ENCODE data around the gene TMEM44.
A peak's percentile ranks its signal among the peaks of the same experiment; 100 is the strongest.
"Not testable (repeated sequence)": the region's sequence is repeated elsewhere in the genome, so short reads cannot be mapped to it uniquely, and the experiment has no call there.

TMEM44 gene

DNA sequence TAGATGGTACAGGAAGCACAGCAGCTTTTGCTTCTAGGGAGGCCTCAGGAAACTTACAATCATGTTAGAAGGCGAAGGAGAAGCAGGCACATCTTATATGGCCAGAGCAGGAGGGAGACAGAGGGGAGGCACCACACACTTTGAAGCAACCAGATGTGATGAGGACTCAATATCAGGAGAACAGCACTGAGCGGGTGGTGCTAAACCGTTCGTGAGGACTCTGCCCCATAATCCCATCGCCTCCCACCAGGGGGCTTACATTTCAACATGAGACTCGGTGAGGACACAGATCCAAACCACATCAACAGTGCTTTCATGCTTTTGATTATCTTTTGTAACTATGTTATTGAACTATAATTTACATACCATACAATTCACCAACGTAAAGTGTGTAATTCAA is 7.6 kb upstream of the TMEM44 start:
- DNase-seq = no peak

DNA sequence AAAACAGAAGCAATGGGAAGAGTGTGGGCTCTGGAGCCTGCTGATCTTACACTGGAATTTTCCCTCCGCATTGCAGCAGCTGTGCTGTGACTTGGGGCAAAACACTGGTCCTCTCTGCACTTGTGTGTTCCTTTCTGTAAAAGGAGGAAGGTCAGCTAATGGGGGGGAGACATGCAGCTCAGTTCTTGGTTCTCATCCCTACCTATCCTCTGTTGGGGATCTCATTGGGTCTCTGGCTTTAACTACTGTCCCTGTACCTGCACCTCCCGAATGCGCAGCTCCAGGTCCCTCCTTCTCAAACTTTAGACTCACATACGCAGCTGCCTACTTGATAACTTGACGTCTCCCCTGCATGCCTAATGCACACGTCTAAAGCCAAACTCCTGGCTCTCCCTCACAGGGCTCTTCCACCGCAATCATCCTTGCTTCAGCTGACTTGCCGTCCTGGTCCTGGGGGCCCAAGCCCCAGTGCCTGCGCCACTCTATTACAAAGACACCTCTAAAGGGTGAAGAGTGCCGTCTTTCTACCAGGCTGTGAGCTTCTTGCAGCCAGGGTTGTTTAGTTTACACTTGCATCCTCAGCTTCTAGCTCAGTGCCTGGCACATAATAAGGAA is 5.9 kb upstream of the TMEM44 start:
- no peak for DNase-seq

DNA sequence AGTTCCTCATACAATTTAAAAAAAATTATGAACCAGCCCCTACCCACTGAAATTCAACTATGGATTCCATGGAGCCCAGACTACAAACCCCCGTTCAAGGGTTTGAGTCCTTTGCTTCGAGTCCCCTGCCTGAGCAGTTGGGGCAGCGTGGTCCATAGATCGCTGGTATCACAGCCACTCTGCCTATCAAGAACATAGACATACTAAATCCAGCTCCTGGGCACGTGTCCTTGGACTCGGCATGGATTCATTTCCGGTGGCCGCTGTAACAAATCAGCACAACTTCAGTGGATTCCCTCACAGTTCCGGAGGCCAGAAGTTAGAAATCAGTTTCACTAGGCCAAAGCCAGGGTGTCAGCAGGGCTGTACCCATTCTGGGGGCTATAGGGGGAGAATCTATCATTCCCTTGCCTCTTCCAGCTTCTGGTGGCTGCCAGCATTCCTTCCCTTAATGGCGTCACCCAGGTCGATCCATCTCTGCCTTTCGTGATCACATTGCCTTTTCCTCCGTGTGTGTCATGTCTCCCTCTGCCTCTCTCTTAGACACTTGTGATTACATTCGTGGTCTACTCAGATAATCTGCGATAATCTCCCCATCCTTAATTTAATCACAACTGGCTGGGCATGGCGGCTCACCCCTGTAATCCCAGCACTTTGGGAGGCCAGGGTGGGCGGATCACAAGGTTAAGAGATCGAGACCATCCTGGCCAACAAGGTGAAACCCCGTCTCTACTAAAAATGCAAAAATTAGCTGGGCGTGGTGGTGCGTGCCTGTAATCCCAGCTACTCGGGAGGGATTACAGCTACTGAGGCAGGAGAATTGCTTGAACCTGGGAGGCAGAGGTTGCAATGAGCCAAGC is 4.6 kb upstream of the TMEM44 start:
- DNase-seq = no peak

DNA sequence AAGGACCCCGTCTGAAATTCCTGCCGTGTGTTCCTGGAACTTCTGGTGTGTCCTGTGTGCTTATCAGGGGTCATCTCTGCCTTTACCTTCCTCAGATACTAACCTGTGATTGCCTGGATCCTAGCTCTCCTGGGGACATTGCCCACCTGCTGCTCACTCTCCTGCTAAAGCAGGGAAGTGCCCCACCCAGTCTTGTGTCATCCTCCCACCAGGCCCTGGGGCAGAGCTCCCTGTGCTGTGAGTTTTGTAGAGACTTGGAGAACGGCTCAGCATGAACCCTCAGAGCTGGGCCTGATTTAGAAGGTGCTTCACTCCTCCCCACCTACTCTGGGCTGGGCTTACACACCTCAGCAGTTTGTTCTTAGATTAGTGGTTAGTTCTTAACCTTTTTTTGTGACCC is 3.8 kb upstream of the TMEM44 start:
- DNase-seq = no peak

DNA sequence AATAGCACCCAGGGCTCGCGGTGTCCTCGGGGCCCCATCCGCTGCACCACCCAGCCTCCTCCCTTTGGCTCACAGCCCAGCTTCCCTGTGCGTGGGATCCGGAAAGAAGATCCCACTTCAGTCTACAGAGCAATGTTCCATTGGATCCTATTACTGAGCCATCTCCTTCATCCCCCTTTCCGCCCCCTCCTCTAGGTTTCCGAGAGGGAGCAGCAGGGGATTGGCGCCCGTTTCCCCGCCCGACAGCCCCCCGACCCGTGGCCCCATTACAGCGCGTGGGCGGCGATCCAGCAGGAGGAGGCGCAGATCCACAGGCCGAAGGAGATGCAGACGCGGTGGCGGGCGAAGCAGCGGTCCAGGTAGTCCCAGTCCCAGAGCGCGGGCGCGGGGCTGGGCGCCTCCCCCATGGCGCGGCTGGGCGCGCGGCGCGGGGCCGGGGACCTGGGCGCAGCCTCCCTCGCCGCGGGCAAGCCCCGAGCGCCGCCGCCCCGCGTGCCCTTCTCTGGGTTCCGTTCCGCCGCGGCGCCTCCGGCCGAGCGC is 340 bp downstream of the TMEM44 start:
- peak; percentile 66 for DNase-seq

DNA sequence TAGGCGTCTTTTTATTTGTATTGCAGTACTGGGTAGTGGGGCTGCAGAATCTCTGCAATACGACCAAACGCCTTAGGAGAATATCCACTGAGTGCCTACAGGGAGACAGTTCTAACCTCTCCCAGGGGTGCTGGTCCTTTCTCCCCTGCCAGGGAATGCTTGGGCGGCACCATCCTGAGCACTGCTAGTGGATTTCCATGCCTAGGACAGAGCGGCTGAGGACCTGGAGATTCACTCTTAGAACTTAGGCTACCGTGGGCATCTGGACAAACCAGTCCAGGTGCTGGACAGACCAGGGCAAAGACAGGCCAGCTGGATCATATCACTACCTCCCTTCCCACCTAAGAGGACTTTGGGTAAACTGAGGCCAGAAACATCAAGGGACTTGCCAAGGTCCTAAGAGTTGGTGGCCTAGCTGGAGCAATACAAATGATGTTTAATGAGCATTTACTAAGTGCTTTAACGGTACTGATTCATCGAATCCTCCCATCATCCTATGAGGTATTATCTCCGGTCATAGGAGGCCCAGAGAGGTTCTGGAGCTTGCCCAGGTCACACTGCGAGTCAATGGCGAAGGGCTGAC is 902 bp downstream of the TMEM44 start:
- DNase-seq = no peak

DNA sequence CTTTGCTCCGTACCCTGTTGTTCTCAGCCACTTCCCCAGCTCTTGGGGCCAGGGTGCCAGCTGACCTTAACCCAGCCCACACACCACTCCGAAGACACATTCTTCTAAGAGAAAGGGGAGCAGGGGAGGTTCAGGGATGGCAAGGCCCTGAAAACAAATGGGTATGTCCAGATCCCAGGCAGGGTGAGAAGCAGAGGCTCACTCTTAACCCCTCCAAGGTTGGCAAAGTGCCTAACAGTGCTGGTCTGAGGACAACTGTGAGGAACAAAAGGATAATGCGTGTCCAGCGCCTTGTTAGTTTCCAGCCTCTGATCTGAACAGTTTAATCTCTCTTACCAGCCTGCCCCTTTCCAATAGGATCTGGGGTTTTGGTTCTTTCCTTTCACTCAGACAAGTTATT is 1.5 kb downstream of the TMEM44 start:
- DNase-seq = no peak

DNA sequence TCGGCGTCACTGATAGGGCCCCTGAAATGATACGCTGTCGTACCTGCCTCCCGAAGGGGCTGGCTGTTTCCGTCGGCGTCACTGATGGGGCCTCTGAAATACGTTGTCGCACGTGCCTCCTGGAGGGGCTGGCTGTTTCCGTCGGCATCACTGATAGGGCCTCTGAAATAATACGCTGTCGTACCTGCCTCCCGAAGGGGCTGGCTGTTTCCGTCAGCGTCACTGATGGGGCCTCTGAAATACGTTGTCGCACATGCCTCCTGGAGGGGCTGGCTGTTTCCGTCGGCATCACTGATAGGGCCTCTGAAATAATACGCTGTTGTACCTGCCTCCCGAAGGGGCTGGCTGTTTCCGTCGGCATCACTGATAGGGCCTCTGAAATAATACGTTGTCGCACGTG is 2.5 kb downstream of the TMEM44 start:
- DNase-seq = not testable (repeated sequence)

DNA sequence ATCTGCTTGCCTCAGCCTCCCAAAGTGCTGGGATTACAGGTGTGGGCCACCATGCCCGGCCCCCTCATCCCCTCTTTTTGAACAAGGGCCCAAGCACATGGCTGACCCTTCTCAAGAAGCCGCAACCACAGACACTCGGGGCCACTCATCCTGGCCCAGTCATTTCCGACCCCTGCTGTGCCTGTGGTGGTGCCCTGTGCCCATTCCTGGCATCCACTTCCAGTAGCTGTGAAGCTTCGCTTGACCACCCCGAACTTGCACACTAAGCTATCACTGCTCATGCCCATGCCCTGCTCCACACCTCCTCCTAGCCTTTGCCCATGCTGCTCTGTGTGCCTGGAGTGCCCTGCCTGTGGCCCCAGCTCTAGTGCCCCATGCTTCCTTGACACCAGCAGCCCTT is 8.3 kb downstream of the TMEM44 start:
- no peak for DNase-seq

DNA sequence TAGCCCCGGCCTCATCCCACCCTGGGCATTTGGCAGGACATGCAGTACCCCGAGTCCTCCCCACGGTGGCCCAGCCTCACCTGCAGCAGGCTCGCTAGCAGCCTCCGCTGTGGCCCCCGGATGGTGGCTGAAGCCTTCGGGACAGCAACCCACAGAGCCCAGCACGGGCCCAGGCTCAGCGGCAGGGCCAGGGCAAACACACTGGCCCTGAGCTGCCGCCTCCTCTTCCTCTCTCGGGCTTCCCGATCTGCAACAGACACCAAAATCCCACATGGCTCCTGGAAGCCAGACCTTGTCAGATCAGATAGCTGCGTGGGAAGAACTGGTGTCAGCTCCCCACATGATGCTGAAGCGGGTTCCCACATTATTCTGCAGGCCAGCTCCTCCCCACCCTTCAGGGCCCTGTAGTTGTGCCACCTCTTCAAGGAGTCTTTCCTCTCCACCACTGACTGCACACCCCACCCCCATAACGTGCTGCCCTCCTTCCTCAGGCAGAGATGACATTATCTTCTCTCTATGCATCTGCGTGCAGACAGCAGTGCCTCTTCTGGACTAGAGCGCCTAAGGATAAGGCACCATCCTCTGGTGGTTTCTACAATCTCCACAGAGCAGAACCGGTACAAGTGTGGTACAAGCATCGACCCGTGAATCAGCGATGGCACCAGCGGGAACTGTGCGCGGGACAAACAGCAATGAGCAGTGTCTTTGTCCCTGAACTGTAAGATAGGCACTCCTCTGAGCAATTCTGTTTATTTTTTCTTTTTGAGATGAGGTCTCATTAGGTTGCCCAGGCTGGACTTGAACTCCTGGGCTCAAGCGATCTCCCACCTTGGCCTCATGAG is 9.5 kb downstream of the TMEM44 start:
- DNase-seq = no peak

DNA sequence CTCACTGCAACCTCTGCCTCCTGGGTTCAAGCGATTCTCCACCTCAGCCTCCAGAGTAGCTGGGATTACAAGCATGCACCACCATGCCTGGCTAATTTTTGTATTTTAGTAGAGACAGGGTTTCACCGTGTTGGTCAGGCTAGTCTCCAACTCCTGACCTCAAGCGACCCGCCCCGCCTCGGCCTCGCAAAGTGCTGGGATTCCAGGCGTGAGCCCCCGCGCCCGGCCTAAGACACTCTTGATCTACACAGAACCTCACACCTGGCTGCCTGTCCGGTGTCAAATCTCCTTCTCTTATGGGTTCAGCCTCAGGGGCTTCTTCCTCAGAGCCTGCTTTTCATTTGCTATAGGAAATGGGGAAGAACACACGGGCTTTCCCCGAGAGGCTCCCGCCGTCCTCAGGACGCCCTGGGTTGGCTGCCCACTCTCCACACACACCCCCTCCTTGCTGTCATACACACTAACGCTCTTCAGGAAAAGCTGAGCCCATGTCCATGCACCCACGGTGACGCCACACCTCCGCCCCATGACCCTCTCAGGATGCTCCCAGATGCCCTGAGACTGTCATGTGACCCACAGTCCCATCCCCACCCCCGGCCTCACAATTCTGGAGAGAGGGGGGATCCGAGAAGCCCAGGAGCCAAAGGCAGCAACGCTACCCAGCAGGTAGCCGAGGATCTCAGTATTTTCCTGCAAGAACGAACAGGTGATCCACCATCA is 10.4 kb downstream of the TMEM44 start:
- DNase-seq = no peak

DNA sequence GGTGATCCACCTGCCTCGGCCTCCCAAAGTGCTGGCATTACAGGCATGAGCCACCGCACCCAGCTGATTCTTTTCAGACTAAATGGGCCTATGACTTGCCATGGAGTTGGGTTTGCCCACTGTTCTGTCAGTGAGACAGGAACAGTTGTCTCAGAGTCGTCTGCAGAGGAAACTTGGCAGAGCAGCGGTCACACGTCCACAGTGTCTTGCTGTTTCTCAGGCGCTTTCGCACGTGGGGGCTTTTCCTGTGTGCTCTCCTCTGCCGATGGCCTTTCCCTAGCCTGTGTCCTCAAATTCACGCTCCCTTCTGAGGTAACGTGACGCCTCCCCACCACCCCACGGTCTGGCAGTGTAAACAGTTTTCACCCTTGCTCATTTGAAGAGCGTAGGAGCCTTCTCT is 11.3 kb downstream of the TMEM44 start:
- no peak for DNase-seq

DNA sequence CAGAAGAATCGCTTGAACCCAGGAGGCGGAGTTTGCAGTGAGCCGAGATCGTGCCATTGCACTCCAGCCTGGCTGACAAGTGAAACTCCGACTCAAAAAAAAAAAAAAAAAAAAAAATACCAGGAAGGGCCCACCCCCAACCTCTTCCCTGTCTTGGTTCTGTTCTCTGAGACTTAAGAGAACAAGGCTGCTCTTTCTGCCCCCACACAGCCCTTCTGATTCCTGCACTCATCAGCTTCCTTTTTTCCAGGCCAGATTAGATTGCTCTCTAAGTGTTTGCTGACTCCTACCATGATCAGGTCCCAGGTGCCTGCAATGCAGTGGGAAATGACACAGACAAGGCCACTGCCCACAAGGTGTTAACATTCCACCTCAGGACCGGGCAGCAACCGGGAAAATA is 13.0 kb downstream of the TMEM44 start:
- no peak for DNase-seq

DNA sequence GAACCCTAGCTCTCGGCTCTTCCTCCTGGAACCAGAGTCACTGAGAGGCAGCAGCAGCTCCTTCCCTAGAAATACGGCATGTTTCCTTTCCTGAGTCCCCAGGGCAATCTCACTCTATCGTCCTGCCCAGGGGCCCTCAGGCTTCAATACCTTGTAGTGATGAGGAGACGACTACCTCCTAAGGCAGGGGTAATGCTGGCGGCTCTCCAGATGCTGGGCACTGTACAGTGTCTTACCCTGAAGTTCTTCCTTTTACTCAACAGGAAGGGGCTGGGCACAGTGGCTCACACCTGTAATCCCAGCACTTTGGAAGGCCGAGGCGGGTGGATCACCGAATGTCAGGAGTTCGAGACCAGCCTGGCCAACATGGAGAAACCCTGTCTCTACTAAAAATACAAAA is 13.5 kb downstream of the TMEM44 start:
- DNase-seq = no peak

DNA sequence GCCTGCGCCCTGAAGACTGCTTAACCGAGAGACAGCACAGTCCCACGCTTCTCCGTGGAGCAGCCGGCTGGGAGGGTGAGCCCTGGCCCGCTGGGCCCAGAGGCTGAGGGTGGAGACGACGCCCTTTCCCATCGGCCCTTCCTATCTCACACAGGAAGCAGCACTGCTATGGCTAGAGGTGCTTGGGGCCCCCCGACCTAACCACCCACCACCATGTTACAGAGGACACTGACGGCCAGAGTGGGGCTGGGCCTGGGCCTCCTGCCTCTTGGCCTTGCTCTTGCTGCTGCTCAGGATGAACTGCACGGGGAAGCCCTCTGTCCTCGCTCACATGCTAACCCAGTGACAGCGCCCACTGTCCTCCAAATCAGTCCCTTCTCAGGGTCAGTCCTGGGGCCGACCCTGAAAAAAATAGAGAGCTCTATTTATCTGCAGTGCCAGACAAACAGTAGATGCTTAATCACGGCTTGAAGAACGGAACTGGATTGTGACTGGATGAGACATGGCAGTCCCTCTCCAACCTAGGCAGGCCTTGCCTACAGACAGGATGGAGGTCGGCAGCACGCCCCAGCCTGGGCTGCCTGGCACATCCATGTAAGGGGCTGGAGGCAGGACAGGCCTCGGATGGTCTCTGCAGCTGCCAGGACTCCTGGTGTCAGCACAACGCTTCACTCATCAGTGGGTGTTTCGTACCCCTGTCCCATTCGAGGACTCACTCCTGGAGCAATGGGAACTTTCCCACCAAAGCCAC is 14.2 kb downstream of the TMEM44 start:
- DNase-seq = no peak

DNA sequence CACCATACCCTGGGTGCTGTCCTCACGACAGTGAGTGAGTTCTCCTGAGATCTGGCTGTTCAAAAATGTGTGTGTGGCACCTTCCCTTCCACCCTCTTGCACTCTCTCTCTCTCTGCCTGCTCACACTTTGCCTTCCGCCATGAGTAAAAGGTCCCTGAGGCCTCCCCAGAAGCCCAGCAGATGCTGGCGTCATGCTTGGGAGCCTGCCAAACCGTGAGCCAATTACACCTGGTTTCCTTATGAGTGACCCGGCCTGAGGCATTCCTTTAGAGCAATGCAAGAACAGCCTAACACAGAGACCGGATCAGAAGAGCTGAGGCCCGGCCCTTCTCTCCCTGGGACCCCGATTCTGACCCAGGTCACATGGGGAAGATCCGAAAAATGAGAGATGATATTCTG is 15.4 kb downstream of the TMEM44 start:
- DNase-seq = no peak

DNA sequence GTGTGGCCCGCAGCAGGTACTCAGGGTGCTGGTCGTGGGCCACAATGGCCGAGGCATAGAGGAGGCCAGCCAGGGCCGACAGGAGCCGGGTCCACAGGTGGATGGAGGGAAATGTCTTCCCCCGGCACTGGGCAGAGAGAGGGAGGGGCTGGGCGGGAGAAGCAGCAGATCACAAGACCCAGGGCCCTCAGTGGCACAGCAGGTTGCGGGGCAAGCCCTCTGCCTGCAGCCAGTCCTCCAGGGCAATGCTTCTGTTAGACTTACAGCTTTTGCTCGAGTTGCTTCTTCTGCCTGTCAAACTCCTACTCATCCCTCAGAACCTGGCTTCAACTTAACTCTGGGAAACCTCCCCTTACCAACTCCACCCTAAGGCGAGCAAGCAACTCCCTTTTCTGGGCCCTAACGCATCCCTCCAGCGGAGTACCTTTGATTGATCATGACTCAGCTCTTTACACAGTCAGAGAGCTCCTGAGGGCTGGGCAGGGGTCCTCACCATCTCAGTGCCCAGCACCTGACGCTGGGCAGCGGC is 16.0 kb downstream of the TMEM44 start:
- DNase-seq = no peak

DNA sequence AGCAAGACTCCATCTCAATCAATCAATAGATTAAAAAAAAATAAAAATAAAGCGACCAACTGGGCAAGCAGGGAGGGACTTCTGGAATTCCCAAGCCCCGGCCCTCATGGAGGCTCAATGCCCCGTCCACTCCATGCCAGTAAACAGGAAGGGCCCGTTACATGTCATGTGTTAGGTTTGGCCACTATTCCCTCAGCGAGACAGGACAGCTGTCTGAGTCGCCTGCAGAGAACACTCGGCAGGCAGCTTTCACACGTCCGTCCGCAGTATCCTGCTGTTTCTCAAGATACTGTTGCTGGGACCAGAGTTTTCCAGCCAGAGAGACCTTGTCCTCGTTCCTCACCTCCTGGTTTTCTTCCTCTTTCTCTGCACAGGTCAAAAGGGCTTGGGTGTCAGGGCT is 18.0 kb downstream of the TMEM44 start:
- no peak for DNase-seq

DNA sequence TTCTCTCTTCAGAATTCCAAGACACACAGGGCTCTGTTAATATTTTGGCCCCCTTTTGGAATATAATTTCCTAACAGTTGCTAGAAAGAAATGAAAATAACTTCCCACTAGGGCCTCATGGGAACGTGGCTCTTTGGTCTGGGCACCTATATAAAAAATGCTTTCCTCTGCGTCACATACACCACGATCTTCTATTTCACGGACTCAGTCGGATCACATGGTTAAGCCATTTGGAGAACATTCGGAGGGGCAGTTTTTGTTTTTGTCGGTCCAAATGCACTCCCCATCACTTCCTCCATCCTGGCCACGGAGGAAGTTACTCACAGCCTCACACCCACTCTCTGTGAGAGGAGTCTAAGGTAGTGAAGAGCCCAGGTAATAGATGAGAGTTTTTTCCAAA is 21.0 kb downstream of the TMEM44 start:
- no peak for DNase-seq

DNA sequence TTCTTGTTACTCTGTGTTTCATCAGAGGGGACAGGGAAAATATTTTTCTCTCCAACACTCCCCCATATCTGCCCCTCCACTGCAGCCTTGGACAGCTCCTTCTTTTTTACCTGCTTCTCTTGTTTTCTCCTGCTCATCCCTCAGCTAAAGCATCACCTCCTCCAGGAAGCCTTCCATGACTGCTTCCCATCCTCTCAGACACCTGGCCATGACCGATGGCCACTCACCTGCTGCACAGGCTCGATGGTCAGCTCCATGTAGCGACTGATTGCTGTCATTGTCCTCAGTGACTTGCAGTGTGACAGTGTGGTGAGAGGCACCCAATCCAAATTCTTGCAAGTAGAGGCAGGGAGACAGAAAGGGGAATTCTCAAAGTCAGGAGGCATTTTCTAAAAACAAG is 22.5 kb downstream of the TMEM44 start:
- DNase-seq = no peak

DNA sequence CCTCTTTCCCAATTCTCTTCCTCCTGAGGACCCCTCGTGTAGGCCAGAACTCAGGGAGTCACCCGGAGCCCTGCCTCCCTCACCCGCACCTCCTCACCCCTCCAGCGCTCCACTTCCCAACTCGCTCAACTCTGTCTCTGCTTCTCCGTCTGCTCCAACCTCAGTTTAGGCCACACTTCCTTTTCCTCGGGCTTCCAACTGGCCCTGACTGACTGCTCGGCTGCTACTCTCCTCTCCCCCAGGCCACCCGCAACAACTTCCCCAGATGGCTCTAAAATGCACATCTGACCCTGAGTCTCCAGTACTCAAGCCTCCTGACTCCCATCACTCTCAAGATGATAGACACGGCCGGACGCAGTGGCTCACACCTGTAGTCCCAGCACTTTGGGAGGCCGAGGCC is 23.6 kb downstream of the TMEM44 start:
- DNase-seq = no peak
